ENCODE measurements around the gene IGFBP4. TPM values are rescaled to one million over a fixed set of nuclear protein-coding genes. Genes with fewer than 3 reads are reported as not detected.

Gene IGFBP4
- total RNA-seq, 6 donors from 2014 or later = 80.7 to 524 (median 169) TPM

DNA sequence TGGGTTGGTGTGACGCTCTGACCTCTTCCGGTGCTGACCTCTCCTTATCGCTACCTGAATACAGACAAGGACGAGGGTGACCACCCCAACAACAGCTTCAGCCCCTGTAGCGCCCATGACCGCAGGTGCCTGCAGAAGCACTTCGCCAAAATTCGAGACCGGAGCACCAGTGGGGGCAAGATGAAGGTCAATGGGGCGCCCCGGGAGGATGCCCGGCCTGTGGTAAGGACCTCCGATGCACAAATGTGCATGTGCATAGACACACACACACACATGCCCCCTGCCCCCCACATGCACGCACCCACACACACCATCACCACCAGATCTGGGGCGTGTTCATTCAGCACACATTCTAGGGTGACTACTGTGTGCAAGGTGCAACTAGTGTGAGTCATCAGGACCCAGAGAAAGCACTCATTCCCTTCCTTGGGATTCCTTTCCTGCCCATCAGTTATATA lies 9.7 kb downstream of the IGFBP4 start:
- Histone ChIP-seq H3K27ac (peak overlapping the region in 3 of 4 donors; percentile 6 to 92 (median 55)), H3K27me3 (no peaks in the 10 kb centered on the region), H3K36me3 (peaks cover 19 to 61% (median 27%) of the 10 kb centered on the region in 4 donors), H3K4me3 (no peak overlapping the region), H3K4me1 (peaks cover 63 to 70% (median 67%) of the 10 kb centered on the region in 4 donors), H3K9me3 (no peaks in the 10 kb centered on the region)
- DNase-seq (no peak), ATAC-seq (ENCODE audit: low FRiP score in 2 of 2) (no peak)
- TF ChIP-seq POLR2AphosphoS5 (IDR thresholded peaks at IDR 0.05) = no peak
- WGBS, 2 donors = 82 to 84% methylated on average over 15 of the region's 15 CpGs

DNA sequence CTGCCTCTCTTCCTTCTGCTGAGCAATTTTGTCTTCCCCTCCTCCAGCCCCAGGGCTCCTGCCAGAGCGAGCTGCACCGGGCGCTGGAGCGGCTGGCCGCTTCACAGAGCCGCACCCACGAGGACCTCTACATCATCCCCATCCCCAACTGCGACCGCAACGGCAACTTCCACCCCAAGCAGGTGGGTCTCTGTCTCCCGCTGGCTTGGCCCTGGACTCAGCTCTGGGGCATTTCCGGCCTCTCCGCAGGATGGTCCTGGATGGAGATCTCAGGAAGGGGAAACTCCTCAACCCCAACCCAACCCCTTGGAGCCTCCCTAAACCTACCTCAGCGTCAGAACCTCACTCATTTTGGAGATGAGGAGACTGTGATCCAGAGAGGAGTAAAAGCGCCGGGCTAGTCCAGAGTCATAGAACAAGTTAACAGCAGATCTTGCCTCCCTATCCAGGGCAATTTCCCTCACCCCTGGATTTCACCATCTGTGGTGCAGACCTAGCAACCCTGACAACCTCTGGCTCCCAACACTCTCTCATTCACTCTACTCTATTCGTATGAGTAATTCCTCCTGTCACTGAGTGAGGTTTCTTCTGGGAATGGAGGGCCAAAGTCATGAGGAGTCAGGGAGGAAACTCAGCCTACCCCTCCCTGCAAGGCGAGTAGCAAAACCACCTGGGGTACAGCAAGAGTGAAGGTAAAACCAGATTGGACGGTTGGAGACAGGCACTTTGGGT lies 10.8 kb downstream of the IGFBP4 start:
- H3K4me3 ChIP-seq = no peak overlapping the region
- H3K4me1 ChIP-seq = peaks cover 58 to 70% (median 62%) of the 10 kb centered on the region in 4 donors
- DNase-seq (peak in 1 of 2 donors; percentile 71), ATAC-seq (ENCODE audit: low FRiP score in 2 of 2) (no peak)
- no peaks in the 10 kb centered on the region for H3K27me3 ChIP-seq
- H3K9me3 ChIP-seq = no peaks in the 10 kb centered on the region
- TF ChIP-seq POLR2AphosphoS5 (IDR thresholded peaks at IDR 0.05) (no peak), EP300 (IDR thresholded peaks at IDR 0.05) (no peak), POLR2A (IDR thresholded peaks at IDR 0.05) (no peak)
- TF ChIP-seq, protein P1, sequence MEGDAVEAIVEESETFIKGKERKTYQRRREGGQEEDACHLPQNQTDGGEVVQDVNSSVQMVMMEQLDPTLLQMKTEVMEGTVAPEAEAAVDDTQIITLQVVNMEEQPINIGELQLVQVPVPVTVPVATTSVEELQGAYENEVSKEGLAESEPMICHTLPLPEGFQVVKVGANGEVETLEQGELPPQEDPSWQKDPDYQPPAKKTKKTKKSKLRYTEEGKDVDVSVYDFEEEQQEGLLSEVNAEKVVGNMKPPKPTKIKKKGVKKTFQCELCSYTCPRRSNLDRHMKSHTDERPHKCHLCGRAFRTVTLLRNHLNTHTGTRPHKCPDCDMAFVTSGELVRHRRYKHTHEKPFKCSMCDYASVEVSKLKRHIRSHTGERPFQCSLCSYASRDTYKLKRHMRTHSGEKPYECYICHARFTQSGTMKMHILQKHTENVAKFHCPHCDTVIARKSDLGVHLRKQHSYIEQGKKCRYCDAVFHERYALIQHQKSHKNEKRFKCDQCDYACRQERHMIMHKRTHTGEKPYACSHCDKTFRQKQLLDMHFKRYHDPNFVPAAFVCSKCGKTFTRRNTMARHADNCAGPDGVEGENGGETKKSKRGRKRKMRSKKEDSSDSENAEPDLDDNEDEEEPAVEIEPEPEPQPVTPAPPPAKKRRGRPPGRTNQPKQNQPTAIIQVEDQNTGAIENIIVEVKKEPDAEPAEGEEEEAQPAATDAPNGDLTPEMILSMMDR (IDR thresholded peaks at IDR 0.05) = no peak
- WGBS, 2 donors = 87 to 91% methylated on average over 18 to 19 of the region's 19 CpGs
- H3K27ac ChIP-seq = peak overlapping the region in 2 of 4 donors; percentile 33 to 55
- H3K36me3 ChIP-seq = peaks cover 19 to 64% (median 27%) of the 10 kb centered on the region in 4 donors

DNA sequence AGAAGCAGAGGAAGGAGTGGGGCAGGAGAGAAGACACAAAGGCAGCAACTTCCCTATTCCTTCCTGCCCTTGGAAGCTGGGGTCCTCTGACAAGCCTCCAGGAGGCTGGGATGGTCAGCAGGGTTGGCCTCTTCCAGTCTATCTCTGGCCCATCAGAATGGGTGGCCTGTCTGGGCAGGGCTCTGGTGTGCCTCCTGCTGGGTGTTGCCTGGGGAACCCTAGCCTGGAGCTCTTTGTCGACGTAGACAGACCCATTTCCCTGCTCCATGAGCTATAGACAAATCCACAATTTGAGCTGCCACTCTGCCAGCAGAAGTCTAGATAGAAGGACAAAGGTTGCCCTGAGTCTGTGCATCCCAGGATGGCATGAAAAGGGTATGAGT lies 11.4 kb downstream of the IGFBP4 start:
- no peaks in the 10 kb centered on the region for H3K9me3 ChIP-seq
- TF ChIP-seq POLR2A (IDR thresholded peaks at IDR 0.05) (no peak), POLR2AphosphoS5 (IDR thresholded peaks at IDR 0.05) (no peak), EP300 (IDR thresholded peaks at IDR 0.05) (no peak)
- TF ChIP-seq, protein P1 (IDR thresholded peaks at IDR 0.05) = no peak
- ATAC-seq (ENCODE audit: low FRiP score in 2 of 2) = no peak
- H3K4me3 ChIP-seq = no peak overlapping the region
- peaks cover 19 to 64% (median 27%) of the 10 kb centered on the region in 4 donors for H3K36me3 ChIP-seq
- H3K27ac ChIP-seq = peak overlapping the region in 2 of 4 donors; percentile 33 to 46
- WGBS, 2 donors = 77% methylated on average over 2 of the region's 2 CpGs; no CpG with 5 or more reads in 1 of the 2 donors
- H3K27me3 ChIP-seq = no peaks in the 10 kb centered on the region
- H3K4me1 ChIP-seq = peaks cover 52 to 70% (median 57%) of the 10 kb centered on the region in 4 donors
- no peak for DNase-seq

DNA sequence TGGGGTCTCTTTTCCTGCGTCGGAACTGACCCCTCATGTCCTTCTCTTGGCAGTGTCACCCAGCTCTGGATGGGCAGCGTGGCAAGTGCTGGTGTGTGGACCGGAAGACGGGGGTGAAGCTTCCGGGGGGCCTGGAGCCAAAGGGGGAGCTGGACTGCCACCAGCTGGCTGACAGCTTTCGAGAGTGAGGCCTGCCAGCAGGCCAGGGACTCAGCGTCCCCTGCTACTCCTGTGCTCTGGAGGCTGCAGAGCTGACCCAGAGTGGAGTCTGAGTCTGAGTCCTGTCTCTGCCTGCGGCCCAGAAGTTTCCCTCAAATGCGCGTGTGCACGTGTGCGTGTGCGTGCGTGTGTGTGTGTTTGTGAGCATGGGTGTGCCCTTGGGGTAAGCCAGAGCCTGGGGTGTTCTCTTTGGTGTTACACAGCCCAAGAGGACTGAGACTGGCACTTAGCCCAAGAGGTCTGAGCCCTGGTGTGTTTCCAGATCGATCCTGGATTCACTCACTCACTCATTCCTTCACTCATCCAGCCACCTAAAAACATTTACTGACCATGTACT lies 13.2 kb downstream of the IGFBP4 start:
- no peaks in the 10 kb centered on the region for H3K9me3 ChIP-seq
- no peaks in the 10 kb centered on the region for H3K27me3 ChIP-seq
- H3K36me3 ChIP-seq = peaks cover 19 to 64% (median 27%) of the 10 kb centered on the region in 4 donors
- no peak for ATAC-seq (ENCODE audit: low FRiP score in 2 of 2)
- TF ChIP-seq POLR2AphosphoS5 (IDR thresholded peaks at IDR 0.05) = no peak
- no peak for TF ChIP-seq EP300 (IDR thresholded peaks at IDR 0.05)
- TF ChIP-seq, protein P1 (IDR thresholded peaks at IDR 0.05) = no peak
- TF ChIP-seq POLR2A (IDR thresholded peaks at IDR 0.05) = no peak
- peak in 1 of 2 donors; percentile 80 for DNase-seq
- peak overlapping the region; percentile 26 to 74 (median 36) for H3K27ac ChIP-seq
- peaks cover 35 to 63% (median 39%) of the 10 kb centered on the region in 4 donors for H3K4me1 ChIP-seq
- 79 to 86% methylated on average over 1 to 15 of the region's 16 CpGs for WGBS, 2 donors
- no peak overlapping the region for H3K4me3 ChIP-seq

DNA sequence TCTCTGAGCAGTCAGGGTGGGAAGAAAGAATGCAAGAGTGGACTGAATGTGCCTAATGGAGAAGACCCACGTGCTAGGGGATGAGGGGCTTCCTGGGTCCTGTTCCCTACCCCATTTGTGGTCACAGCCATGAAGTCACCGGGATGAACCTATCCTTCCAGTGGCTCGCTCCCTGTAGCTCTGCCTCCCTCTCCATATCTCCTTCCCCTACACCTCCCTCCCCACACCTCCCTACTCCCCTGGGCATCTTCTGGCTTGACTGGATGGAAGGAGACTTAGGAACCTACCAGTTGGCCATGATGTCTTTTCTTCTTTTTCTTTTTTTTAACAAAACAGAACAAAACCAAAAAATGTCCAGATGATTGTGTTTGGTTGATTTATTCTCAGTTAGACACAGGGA lies 14.1 kb downstream of the IGFBP4 start:
- no peak for DNase-seq
- peaks cover 19 to 59% (median 27%) of the 10 kb centered on the region in 4 donors for H3K36me3 ChIP-seq
- no peaks in the 10 kb centered on the region for H3K9me3 ChIP-seq
- ATAC-seq (ENCODE audit: low FRiP score in 2 of 2) = no peak
- peak overlapping the region; percentile 26 to 74 (median 36) for H3K27ac ChIP-seq
- no peaks in the 10 kb centered on the region for H3K27me3 ChIP-seq
- H3K4me3 ChIP-seq = no peak overlapping the region
- peaks cover 35 to 63% (median 37%) of the 10 kb centered on the region in 4 donors for H3K4me1 ChIP-seq
- WGBS, 2 donors = 84 to 91% methylated on average over 3 of the region's 3 CpGs
- TF ChIP-seq EP300 (IDR thresholded peaks at IDR 0.05) = no peak
- TF ChIP-seq POLR2AphosphoS5 (IDR thresholded peaks at IDR 0.05) = no peak
- TF ChIP-seq POLR2A (IDR thresholded peaks at IDR 0.05) = no peak
- TF ChIP-seq, protein P1 (IDR thresholded peaks at IDR 0.05) = no peak
